Panc1 (cell line): ENCODE measurements around the gene MYO1H. TPM values are rescaled to one million over a fixed set of nuclear protein-coding genes. Genes with fewer than 3 reads are reported as not detected.

ENCODE experiments used
- ATAC-seq: fragments of 200-7000 bp; cut with Tn5 transposase; 2 replicates; pipeline ENCODE4 v1.9.1; 2020; ENCODE audit warnings: mild to moderate bottlenecking, moderate library complexity
- BruUV-seq: library from RNA; stranded (reverse); fragments of 400-500 nt; replicated peaks from 2 replicates; lab custom pipeline; 2021; lab: Mats Ljungman, UMichigan
- CTCF ChIA-PET: fragments of 300-600 bp; sonication (Branson Sonifier 250); formaldehyde crosslinking; loops from one replicate; lab custom pipeline; 2022; ENCODE audit warnings: antibody characterized with exemption; lab: Charles Lee
- POLR2A ChIA-PET: fragments of 300-600 bp; sonication (Branson Sonifier 250); formaldehyde crosslinking; loops from one replicate; lab custom pipeline; 2022; ENCODE audit warnings: antibody characterized with exemption; lab: Charles Lee
- DNase-seq: peaks from one replicate; pipeline ENCODE4 v3.0.0-alpha.2; 2010; ENCODE audit warnings: low read depth, low spot score
- H3K27ac ChIP-seq: 2 replicates; pipeline ENCODE4 v1.5.1; 2011; ENCODE audit warnings: mild to moderate bottlenecking, low read length, inconsistent platforms
- H3K27me3 ChIP-seq: fragments of 200-500 bp; sonication (Bioruptor generic); 2 replicates; pipeline ENCODE4 v1.6.0; 2014; ENCODE audit warnings: low read length, inconsistent platforms; ENCODE audit not compliant: control insufficient read depth, insufficient read depth
- H3K36me3 ChIP-seq: fragments of 200-500 bp; sonication (Bioruptor generic); 2 replicates; pipeline ENCODE4 v1.5.1; 2014; ENCODE audit warnings: inconsistent platforms, mild to moderate bottlenecking, low read length, moderate library complexity; ENCODE audit not compliant: control insufficient read depth, insufficient read depth
- H3K4me1 ChIP-seq: 2 replicates; pipeline ENCODE4 v1.5.1; 2011; ENCODE audit warnings: inconsistent platforms, mild to moderate bottlenecking, low read length, moderate library complexity; ENCODE audit not compliant: control insufficient read depth, insufficient read depth
- H3K4me3 ChIP-seq, 2 experiments: 2 replicates each; pipeline ENCODE4 v1.5.1; 2011 to 2012; ENCODE audit warnings: low read depth in 2 of 2, low read length in 2 of 2, mild to moderate bottlenecking in 2 of 2, inconsistent platforms in 1 of 2, moderate library complexity in 1 of 2
- H3K9me3 ChIP-seq: fragments of 200-500 bp; sonication (Bioruptor generic); 2 replicates; pipeline ENCODE4 v1.5.1; 2014; ENCODE audit warnings: low read depth, mild to moderate bottlenecking, inconsistent platforms, low read length, moderate library complexity; ENCODE audit not compliant: control insufficient read depth, insufficient read depth
- POLR2AphosphoS5 ChIP-seq: IDR thresholded peaks from 2 replicates; pipeline ENCODE4 v1.6.1; 2012; ENCODE audit warnings: mild to moderate bottlenecking, low read depth, low read length, moderate library complexity
- SIN3A ChIP-seq: IDR thresholded peaks from 2 replicates; pipeline ENCODE4 v1.6.1; 2012; ENCODE audit warnings: low read depth, mild to moderate bottlenecking, low read length, moderate library complexity, borderline replicate concordance; ENCODE audit not compliant: insufficient read depth
- TCF7L2 ChIP-seq: IDR thresholded peaks from 2 replicates; pipeline ENCODE4 v1.6.1; 2011; ENCODE audit warnings: mild to moderate bottlenecking, low read depth, low read length, inconsistent platforms
- in situ Hi-C: cut with HindIII; loops from 2 replicates; pipeline ENCODE4 v1.10.0; 2016; ENCODE audit warnings: low sequenced_read_pairs, low pct_unique_long_range_greater_than_20kb
- intact Hi-C: fragments of 100-400 bp; cut with micrococcal nuclease; formaldehyde crosslinking; loops from one replicate; pipeline ENCODE4 v1.10.0; 2022; ENCODE audit not compliant: unreplicated experiment
- total RNA-seq: library from RNA; stranded (reverse); gene quantifications from one replicate; pipeline ENCODE4 v1.2.1, GENCODE V29; 2021; ENCODE audit not compliant: unreplicated experiment
- TF ChIP-seq, protein P1 (sequence below), 2 experiments: IDR thresholded peaks; 2 replicates each; pipeline ENCODE4 v1.6.1; 2011 to 2012; ENCODE audit warnings: low read depth in 2 of 2, control low read depth in 1 of 2, low read length in 1 of 2, mild to moderate bottlenecking in 1 of 2, moderate library complexity in 1 of 2; ENCODE audit not compliant: insufficient read depth in 1 of 2
- TF ChIP-seq, protein P2 (sequence below): fragments of 450-650 bp; IDR thresholded peaks from 2 replicates; pipeline ENCODE4 v1.5.1; 2017; ENCODE audit warnings: mild to moderate bottlenecking

The MYO1H gene
- total RNA-seq, 1 experiment from 2014 or later: not detected

DNA sequence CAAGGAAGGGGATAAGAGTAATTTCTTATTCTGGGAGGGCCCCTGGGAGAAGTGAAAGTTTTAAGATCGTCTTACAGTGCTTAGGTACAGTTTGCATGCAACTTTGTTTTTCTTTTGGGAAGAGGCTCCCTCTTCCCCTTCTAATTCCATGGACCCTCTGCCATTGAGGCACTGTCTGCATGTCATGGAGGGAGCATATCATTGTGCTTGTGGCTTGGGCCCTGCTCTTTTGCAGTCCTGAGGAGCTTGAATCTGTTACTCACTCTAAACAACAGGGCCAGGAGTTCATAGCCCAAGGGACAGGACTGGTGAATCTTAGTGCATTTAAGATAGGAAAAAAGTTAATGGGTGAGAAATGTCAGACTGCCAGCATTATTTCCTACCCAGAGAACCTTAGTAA, 132.1 kb downstream of the MYO1H start:
- in situ Hi-C loops: no loop called here
- Histone ChIP-seq H3K36me3 (peaks cover 2% of the 10 kb centered on the region; the same call in 1 of the 2 replicates), H3K9me3 (no peaks in the 10 kb centered on the region), H3K27me3 (no peaks in the 10 kb centered on the region), H3K4me3 (no peak overlapping the region), H3K4me1 (peaks cover 21% of the 10 kb centered on the region), H3K27ac (no peak overlapping the region)
- TF ChIP-seq, protein P1, sequence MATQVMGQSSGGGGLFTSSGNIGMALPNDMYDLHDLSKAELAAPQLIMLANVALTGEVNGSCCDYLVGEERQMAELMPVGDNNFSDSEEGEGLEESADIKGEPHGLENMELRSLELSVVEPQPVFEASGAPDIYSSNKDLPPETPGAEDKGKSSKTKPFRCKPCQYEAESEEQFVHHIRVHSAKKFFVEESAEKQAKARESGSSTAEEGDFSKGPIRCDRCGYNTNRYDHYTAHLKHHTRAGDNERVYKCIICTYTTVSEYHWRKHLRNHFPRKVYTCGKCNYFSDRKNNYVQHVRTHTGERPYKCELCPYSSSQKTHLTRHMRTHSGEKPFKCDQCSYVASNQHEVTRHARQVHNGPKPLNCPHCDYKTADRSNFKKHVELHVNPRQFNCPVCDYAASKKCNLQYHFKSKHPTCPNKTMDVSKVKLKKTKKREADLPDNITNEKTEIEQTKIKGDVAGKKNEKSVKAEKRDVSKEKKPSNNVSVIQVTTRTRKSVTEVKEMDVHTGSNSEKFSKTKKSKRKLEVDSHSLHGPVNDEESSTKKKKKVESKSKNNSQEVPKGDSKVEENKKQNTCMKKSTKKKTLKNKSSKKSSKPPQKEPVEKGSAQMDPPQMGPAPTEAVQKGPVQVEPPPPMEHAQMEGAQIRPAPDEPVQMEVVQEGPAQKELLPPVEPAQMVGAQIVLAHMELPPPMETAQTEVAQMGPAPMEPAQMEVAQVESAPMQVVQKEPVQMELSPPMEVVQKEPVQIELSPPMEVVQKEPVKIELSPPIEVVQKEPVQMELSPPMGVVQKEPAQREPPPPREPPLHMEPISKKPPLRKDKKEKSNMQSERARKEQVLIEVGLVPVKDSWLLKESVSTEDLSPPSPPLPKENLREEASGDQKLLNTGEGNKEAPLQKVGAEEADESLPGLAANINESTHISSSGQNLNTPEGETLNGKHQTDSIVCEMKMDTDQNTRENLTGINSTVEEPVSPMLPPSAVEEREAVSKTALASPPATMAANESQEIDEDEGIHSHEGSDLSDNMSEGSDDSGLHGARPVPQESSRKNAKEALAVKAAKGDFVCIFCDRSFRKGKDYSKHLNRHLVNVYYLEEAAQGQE (IDR thresholded peaks at IDR 0.05; ENCODE audit: insufficient read depth in 1 of 2, low read depth in 2 of 2, low read length in 1 of 2): no peak
- TF ChIP-seq, protein P2, sequence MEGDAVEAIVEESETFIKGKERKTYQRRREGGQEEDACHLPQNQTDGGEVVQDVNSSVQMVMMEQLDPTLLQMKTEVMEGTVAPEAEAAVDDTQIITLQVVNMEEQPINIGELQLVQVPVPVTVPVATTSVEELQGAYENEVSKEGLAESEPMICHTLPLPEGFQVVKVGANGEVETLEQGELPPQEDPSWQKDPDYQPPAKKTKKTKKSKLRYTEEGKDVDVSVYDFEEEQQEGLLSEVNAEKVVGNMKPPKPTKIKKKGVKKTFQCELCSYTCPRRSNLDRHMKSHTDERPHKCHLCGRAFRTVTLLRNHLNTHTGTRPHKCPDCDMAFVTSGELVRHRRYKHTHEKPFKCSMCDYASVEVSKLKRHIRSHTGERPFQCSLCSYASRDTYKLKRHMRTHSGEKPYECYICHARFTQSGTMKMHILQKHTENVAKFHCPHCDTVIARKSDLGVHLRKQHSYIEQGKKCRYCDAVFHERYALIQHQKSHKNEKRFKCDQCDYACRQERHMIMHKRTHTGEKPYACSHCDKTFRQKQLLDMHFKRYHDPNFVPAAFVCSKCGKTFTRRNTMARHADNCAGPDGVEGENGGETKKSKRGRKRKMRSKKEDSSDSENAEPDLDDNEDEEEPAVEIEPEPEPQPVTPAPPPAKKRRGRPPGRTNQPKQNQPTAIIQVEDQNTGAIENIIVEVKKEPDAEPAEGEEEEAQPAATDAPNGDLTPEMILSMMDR: no peak
- TF ChIP-seq TCF7L2 (no peak), SIN3A (no peak), POLR2AphosphoS5 (no peak)
- ATAC-seq: no peak
- CTCF ChIA-PET: interaction anchor here (0.7 kb wide), 1 partner anchor 39 kb away, joined by 3 read pairs; no protein-coding TSS in a partner anchor
- DNase-seq: no peak
- POLR2A ChIA-PET: no interaction called here
- no TSS peak for BruUV-seq
- intact Hi-C loops: no loop called here

DNA sequence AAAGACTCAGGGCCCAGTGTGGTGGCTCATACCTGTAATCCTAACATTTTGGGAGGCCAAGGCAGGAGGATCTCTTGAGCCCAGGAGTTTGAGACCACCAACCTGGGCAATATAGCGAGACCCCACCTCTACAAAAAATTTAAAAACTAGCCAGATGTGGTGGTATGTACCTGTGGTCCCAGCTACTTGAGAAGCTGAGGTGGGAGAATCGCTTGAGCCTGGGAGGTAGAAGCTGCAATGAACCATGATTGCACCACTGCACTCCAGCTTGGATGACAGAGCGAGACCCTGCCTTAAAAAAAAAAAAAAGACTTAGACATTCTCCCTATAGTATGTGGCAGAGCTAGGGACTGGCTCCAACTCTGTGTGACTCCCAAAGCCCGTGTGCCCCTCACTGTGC, 132.7 kb downstream of the MYO1H start:
- intact Hi-C loops: no loop called here

More for the DNA sequence above, 132.7 kb downstream of the MYO1H start:
- H3K4me1 ChIP-seq: peaks cover 20% of the 10 kb centered on the region
- in situ Hi-C loops: no loop called here
- ChIA-PET POLR2A (no interaction called here), CTCF (no interaction called here)
- DNase-seq (no peak), ATAC-seq (no peak)
- H3K27ac ChIP-seq: no peak overlapping the region
- no peaks in the 10 kb centered on the region for H3K27me3 ChIP-seq
- peaks cover 2% of the 10 kb centered on the region; the same call in 1 of the 2 replicates for H3K36me3 ChIP-seq
- H3K9me3 ChIP-seq: no peaks in the 10 kb centered on the region
- TF ChIP-seq, protein P2: no peak
- TF ChIP-seq, protein P1 (IDR thresholded peaks at IDR 0.05; ENCODE audit: insufficient read depth in 1 of 2, low read depth in 2 of 2, low read length in 1 of 2): no peak
- TF ChIP-seq SIN3A: no peak
- TF ChIP-seq POLR2AphosphoS5: no peak
- no peak for TF ChIP-seq TCF7L2
- BruUV-seq: no TSS peak
- no peak overlapping the region for H3K4me3 ChIP-seq
